ENCODE results near the gene GPHA2.
A peak's percentile ranks its signal among the peaks of the same experiment; 100 is the strongest.
"Not testable (repeated sequence)": the region's sequence is repeated elsewhere in the genome, so short reads cannot be mapped to it uniquely, and the experiment has no call there.

Gene GPHA2, protein sequence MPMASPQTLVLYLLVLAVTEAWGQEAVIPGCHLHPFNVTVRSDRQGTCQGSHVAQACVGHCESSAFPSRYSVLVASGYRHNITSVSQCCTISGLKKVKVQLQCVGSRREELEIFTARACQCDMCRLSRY

DNA sequence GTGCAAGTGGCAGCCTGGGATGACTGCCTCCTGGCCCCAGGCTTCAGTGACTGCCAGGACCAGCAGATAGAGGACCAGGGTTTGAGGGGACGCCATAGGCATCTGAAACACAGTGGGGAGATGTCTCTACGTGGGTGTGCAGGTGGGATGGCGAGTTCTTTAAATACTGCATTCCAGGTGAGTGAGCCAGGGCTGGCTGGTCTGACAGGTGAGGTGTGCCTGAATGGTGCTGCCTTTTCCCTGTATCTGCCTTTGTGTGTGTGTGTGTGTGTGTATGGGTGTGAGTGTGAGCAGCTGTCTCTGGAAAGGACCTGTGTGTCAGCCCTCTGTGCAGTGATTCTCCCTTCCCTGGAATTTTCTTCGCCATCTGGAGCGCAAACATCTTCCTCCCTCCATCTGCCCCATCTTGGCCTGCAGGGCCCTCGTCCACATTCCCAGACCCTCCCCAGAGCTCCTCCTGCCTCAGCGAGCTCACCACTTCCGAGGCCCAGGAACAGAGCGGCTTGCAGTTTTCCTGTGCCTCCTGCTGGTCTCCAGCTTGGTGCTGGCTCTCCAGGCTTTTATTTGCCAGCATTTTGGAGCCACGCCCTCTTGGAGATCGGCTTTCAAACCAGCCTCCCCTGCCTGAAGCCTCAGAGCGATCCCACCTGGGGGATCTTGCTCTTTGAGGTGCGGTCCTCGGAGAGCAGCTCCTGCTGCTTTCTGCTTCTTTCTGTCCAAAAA, at the start of gene GPHA2:
GPHA2 (minus strand) TSS at position 535 of the 723 bp plus-strand sequence; CDS start at position 102, 433 bp downstream.
- no peak within 1 kb of the TSS for H3K27ac Mint-ChIP-seq
- H3K9me3 Mint-ChIP-seq = no peaks in the 10 kb centered on the region
- H3K36me3 Mint-ChIP-seq (ENCODE audit: low read depth) = peaks cover 19% of the 10 kb centered on the region

GRCh38 chr11:64983339-64983738, 47.6 kb upstream of the GPHA2 start:
- not testable (repeated sequence) for H3K27ac Mint-ChIP-seq; H3K4me3 Mint-ChIP-seq; H3K9me3 Mint-ChIP-seq; H3K36me3 Mint-ChIP-seq (ENCODE audit: low read depth); H3K4me1 Mint-ChIP-seq (ENCODE audit: low read depth)
- H3K27me3 Mint-ChIP-seq (ENCODE audit: low read depth) = peaks cover 10% of the 10 kb centered on the region

More for the DNA sequence above, at the start of gene GPHA2:
- no peak within 1 kb of the TSS for H3K4me3 Mint-ChIP-seq
- H3K27me3 Mint-ChIP-seq (ENCODE audit: low read depth) = peaks cover 3% of the 10 kb centered on the region
- no peaks in the 10 kb centered on the region for H3K4me1 Mint-ChIP-seq (ENCODE audit: low read depth)

DNA sequence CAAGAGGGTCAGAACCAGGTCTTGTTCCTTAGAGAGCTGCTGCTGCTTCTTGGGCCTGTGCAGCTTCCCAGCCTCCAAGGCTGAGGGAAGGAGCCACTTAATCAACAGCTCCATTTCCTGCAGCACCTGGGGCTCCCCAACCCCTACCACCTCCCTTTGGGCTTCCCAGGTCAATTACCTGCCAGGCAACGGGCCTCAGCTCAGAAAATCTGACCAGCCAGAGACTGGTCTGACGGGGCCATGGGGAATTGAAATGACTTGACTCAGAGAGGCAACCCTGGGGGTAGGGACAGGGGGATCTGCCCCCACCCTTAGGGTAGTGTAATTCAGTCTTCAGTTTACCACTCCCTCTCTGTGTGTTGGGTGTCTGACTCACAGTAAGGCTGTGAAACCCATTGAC, 41.0 kb upstream of the GPHA2 start:
- H3K4me3 Mint-ChIP-seq = no peak overlapping the region
- H3K36me3 Mint-ChIP-seq (ENCODE audit: low read depth) = no peaks in the 10 kb centered on the region
- no peaks in the 10 kb centered on the region for H3K9me3 Mint-ChIP-seq
- H3K4me1 Mint-ChIP-seq (ENCODE audit: low read depth) = peaks cover 4% of the 10 kb centered on the region
- H3K27me3 Mint-ChIP-seq (ENCODE audit: low read depth) = no peaks in the 10 kb centered on the region
- no peak overlapping the region for H3K27ac Mint-ChIP-seq

DNA sequence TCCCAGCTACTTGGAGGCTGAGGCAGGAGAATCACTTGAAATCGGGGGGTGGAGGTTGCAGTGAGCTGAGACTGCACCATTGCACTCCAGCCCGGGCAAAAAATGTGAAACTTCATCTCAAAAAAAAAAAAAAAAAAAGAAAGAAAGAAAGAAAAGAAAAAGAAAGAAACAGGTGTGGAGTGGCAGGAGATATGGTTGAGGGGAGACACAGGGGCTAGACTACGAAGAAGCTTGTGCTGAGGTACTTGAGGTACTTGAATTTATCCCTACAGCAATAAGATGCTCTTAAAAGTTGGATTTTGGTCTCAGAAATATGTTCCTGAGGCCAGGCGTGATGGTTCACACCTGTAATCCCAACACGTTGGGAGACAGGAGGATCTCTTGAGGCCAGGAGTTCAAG, 38.4 kb upstream of the GPHA2 start:
- no peaks in the 10 kb centered on the region for H3K36me3 Mint-ChIP-seq (ENCODE audit: low read depth)
- H3K4me1 Mint-ChIP-seq (ENCODE audit: low read depth) = peaks cover 11% of the 10 kb centered on the region
- H3K27ac Mint-ChIP-seq = no peak overlapping the region
- H3K4me3 Mint-ChIP-seq = no peak overlapping the region
- H3K9me3 Mint-ChIP-seq = no peaks in the 10 kb centered on the region
- no peaks in the 10 kb centered on the region for H3K27me3 Mint-ChIP-seq (ENCODE audit: low read depth)

DNA sequence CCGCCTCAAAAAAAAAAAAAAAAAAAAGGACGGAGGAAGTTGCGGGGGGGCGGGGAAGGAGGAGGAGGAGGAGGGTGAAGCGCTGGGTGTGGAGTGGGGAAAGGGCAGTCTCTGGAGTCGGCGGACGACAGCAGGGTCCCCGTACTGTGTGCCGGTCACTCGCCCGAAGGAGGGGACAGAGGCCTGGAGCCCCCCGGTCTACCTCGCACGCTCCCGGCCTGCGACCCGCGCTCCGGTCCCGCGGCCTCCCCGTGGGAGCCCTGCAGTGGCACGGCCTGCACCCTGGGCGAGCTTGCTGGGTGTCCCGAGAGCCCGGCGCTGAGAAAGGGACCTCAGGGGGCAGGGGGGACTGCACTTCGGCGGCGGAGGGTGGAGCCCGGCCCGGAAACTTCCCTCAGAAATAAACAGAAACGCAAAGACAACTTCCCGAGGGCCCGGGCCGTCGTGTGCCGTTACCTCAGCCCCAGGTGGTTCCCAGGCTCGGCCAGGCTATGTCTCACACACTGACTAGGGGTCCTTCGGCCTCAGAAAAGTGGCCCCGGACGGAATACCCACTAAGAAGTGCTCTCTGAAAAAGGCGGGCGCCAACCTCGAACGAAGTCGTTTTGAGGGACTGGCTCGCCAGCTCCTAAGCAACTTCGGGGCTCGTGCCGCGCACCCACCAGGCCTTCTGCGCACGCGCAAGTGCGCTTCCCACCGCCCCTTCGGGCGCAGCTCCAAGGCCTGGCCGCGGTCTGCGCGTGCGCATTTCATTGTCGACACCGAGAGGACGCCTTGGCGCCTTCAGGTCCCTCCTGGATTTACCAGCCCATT, 35.9 kb upstream of the GPHA2 start, which contains the start of gene MAJIN:
MAJIN (minus strand) TSS at position 688 of the 813 bp plus-strand sequence. CDS start 12,703 bp downstream, outside the sequence.
- Mint-ChIP-seq H3K27me3 (ENCODE audit: low read depth) (no peaks in the 10 kb centered on the region), H3K4me3 (peak within 1 kb of the TSS; percentile 53), H3K9me3 (no peaks in the 10 kb centered on the region), H3K4me1 (ENCODE audit: low read depth) (peaks cover 14% of the 10 kb centered on the region), H3K36me3 (ENCODE audit: low read depth) (no peaks in the 10 kb centered on the region), H3K27ac (no peak within 1 kb of the TSS)

DNA sequence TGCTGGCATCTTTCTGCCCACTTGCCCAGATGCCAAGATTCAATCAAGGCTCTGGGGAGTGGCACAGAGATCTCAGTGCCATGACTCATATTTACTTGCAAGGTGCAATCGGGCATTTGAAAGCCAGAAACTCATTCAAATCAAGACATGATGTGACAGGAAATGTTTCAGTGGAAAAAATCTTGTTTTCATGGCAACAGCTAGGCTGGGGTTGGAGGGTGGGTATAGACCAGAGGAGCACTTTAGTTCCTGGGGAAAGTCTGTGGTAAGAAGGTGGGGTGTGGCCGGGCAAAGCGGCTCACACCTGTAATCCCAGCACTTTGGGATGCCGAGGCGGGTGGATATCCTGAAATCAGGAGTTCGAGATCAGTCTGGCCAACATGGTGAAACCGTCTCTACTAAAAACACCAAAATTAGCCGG, 35.0 kb upstream of the GPHA2 start:
- Mint-ChIP-seq H3K4me3 (peak overlapping the region; percentile 41), H3K36me3 (ENCODE audit: low read depth) (no peaks in the 10 kb centered on the region), H3K9me3 (no peaks in the 10 kb centered on the region), H3K27me3 (ENCODE audit: low read depth) (no peaks in the 10 kb centered on the region), H3K27ac (peak overlapping the region; percentile 45), H3K4me1 (ENCODE audit: low read depth) (peaks cover 14% of the 10 kb centered on the region)

DNA sequence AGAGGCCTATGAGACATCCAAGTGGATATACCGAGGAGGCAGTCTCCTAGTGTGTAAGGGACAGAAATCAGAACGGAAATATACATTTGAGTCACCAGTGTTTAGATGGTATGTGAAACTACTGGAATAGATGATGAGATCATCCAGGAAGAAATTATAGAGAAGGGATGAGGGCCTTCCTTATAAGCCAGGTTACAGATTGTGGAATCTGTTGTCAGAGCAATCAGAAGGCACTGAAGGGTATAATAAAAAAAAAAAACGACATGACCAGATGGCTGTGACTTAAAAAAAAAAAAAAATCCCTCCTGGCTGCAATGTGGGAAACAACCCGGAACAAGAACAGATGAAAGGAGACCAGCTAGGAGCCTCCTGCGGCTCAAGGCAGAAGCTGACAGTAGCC, 33.5 kb upstream of the GPHA2 start:
- no peaks in the 10 kb centered on the region for H3K36me3 Mint-ChIP-seq (ENCODE audit: low read depth)
- H3K9me3 Mint-ChIP-seq = no peaks in the 10 kb centered on the region
- H3K27ac Mint-ChIP-seq = no peak overlapping the region
- no peaks in the 10 kb centered on the region for H3K27me3 Mint-ChIP-seq (ENCODE audit: low read depth)
- peaks cover 16% of the 10 kb centered on the region for H3K4me1 Mint-ChIP-seq (ENCODE audit: low read depth)
- H3K4me3 Mint-ChIP-seq = no peak overlapping the region

DNA sequence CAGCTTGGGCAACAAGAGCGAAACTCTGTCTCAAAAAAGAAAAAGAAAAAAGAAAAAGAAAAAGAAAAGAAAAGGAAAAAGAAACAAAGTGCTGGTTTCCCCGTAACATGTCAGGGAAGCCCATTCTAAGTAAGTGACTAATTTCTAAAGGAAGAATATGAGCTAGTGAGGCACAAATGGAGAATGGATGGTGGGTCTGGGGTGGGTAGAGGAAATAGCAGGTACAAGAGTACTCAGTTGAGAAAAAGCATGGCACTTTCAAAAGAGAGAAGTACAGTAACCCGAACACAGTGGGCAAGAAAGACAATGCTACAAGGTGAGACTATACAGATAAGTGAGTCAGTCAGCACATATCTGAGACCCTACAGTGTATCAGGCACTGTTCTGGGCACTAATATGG, 31.7 kb upstream of the GPHA2 start:
- Mint-ChIP-seq H3K9me3 (no peaks in the 10 kb centered on the region), H3K27ac (no peak overlapping the region), H3K27me3 (ENCODE audit: low read depth) (no peaks in the 10 kb centered on the region), H3K36me3 (ENCODE audit: low read depth) (no peaks in the 10 kb centered on the region), H3K4me1 (ENCODE audit: low read depth) (peaks cover 16% of the 10 kb centered on the region), H3K4me3 (no peak overlapping the region)

GRCh38 chr11:64963072-64963631, 27.5 kb upstream of the GPHA2 start:
- no peak overlapping the region for H3K4me3 Mint-ChIP-seq
- no peak overlapping the region for H3K27ac Mint-ChIP-seq
- H3K27me3 Mint-ChIP-seq (ENCODE audit: low read depth) = peaks cover 12% of the 10 kb centered on the region
- H3K4me1 Mint-ChIP-seq (ENCODE audit: low read depth) = peaks cover 8% of the 10 kb centered on the region
- no peaks in the 10 kb centered on the region for H3K9me3 Mint-ChIP-seq
- H3K36me3 Mint-ChIP-seq (ENCODE audit: low read depth) = no peaks in the 10 kb centered on the region

DNA sequence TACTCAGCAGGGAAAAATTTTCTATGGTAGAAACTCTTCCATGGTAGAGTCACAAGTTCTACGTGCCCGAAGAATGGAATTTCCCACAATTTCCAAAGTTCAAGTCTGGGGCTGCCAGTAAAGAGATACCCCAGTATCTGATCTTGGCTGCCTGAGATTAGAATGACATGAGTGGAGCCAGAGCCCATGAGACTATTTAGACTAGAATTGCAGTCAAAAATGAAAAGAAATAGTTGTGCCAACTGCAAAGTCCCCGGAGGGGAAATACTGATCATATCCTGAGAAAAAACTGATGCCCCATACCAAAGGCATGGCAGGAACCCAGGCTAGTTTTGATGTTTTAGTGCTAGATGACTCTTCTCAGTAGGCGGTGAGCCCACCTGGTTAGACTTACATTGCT, 25.0 kb upstream of the GPHA2 start:
- Mint-ChIP-seq H3K4me3 (no peak overlapping the region), H3K27ac (no peak overlapping the region), H3K9me3 (no peaks in the 10 kb centered on the region), H3K36me3 (ENCODE audit: low read depth) (no peaks in the 10 kb centered on the region), H3K27me3 (ENCODE audit: low read depth) (peaks cover 12% of the 10 kb centered on the region), H3K4me1 (ENCODE audit: low read depth) (peaks cover 5% of the 10 kb centered on the region)

GRCh38 chr11:64959498-64959897, 23.8 kb upstream of the GPHA2 start:
- Mint-ChIP-seq H3K27me3 (ENCODE audit: low read depth) (peaks cover 12% of the 10 kb centered on the region), H3K27ac (no peak overlapping the region), H3K4me1 (ENCODE audit: low read depth) (peaks cover 1% of the 10 kb centered on the region), H3K4me3 (no peak overlapping the region), H3K36me3 (ENCODE audit: low read depth) (no peaks in the 10 kb centered on the region), H3K9me3 (no peaks in the 10 kb centered on the region)

DNA sequence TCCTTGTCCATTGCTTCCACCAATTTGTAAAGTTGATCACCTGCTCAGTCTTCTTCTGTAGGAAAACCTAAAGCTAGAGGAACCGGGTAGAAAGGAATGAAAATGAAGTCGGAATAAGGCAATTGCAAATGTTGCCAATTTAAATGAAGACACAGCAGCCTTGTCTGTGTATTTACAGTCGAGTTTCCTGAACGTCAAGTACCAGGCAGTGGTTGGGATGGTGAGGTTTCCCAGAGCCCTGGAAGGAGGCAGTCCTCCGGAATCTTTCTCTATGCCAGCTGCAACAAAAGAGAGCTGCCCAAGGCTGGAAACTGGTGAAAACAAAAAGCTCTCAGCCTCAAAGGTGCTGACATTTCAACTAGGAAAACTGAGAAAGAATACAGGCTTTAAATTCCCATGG, 18.5 kb upstream of the GPHA2 start:
- Mint-ChIP-seq H3K4me3 (no peak overlapping the region), H3K4me1 (ENCODE audit: low read depth) (no peaks in the 10 kb centered on the region), H3K27ac (no peak overlapping the region), H3K27me3 (ENCODE audit: low read depth) (peaks cover 10% of the 10 kb centered on the region), H3K9me3 (no peaks in the 10 kb centered on the region), H3K36me3 (ENCODE audit: low read depth) (no peaks in the 10 kb centered on the region)

- no peak overlapping the region for H3K4me3 Mint-ChIP-seq
- no peaks in the 10 kb centered on the region for H3K4me1 Mint-ChIP-seq (ENCODE audit: low read depth)
- H3K9me3 Mint-ChIP-seq = no peaks in the 10 kb centered on the region
- no peak overlapping the region for H3K27ac Mint-ChIP-seq
- H3K27me3 Mint-ChIP-seq (ENCODE audit: low read depth) = peaks cover 10% of the 10 kb centered on the region
- H3K36me3 Mint-ChIP-seq (ENCODE audit: low read depth) = no peaks in the 10 kb centered on the region
Observed at GRCh38 chr11:64951529-64951928, 15.8 kb upstream of the GPHA2 start.

- H3K27ac Mint-ChIP-seq = no peak overlapping the region
- no peaks in the 10 kb centered on the region for H3K36me3 Mint-ChIP-seq (ENCODE audit: low read depth)
- H3K9me3 Mint-ChIP-seq = no peaks in the 10 kb centered on the region
- H3K4me1 Mint-ChIP-seq (ENCODE audit: low read depth) = no peaks in the 10 kb centered on the region
- H3K27me3 Mint-ChIP-seq (ENCODE audit: low read depth) = peaks cover 29% of the 10 kb centered on the region
- H3K4me3 Mint-ChIP-seq = no peak overlapping the region
Observed at GRCh38 chr11:64947208-64947814, 11.6 kb upstream of the GPHA2 start.

Data from T-helper 1 cell treated with Interleukin-12 subunit alpha and Interleukin-12 subunit beta and Interleukin-4 antibody, amounts not matched to agents 30 μg/mL and 1 μg/mL, for 36 hours (primary cell).